Tibial nerve (tissue), 3 donors: Measurements from ENCODE around the gene WNT4.

Experiments used
- CTCF ChIP-seq, 5 experiments: fragments of 200-600 bp in 3 of 5; fragments of 450-650 bp in 2 of 5; sonication (generic) in 3 of 5; IDR thresholded peaks; one replicate each; pipeline ENCODE4 v1.5.1; 2016 to 2019; ENCODE audit warnings: antibody characterized with exemption in 5 of 5, mild to moderate bottlenecking in 3 of 5, moderate library complexity in 2 of 5
- POLR2A ChIP-seq, 2 donors: fragments of 450-650 bp; IDR thresholded peaks; one replicate each; pipeline ENCODE4 v1.6.1; 2017; ENCODE audit warnings: antibody characterized with exemption in 2 of 2, mild to moderate bottlenecking in 2 of 2, moderate library complexity in 2 of 2

- TF ChIP-seq CTCF (IDR thresholded peaks at IDR 0.05) (no peak), POLR2A (IDR thresholded peaks at IDR 0.05) (no peak)
These were observed 2.2 kb downstream of the WNT4 start for GRCh38 chr1:22140694-22141093.
